UCSD-AML1 (cell line): Measurements from ENCODE around the gene HOMER2.
A peak's percentile ranks its signal among the peaks of the same experiment; 100 is the strongest.

Source experiments
- DNase-seq: peaks from one replicate; lab custom pipeline; 2025; ENCODE audit not compliant: unreplicated experiment; lab: John Stamatoyannopoulos, UW

HOMER2 gene

DNA sequence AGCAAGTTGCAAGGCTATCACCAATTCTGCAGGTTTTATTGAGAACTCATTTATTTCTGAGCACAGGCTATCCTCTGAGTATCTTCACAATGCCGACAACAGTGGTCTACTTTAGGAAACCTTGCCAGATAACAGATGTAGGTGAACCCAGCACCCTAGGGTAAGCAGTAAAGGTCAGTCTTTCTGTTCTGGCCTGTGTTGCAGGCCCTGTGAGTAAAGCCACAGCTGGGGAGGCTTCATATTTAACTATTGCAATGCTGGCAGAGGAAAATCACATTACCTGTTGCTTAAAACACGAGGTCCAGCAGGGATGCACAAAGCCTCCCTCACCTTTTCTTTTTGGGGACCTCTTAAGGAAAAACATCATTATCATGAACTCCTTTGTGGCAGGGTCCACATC is 87.6 kb downstream of the HOMER2 start:
- no peak for DNase-seq

GRCh38 chr15:82862886-82863285 is 89.6 kb downstream of the HOMER2 start:
- DNase-seq, result no peak

DNA sequence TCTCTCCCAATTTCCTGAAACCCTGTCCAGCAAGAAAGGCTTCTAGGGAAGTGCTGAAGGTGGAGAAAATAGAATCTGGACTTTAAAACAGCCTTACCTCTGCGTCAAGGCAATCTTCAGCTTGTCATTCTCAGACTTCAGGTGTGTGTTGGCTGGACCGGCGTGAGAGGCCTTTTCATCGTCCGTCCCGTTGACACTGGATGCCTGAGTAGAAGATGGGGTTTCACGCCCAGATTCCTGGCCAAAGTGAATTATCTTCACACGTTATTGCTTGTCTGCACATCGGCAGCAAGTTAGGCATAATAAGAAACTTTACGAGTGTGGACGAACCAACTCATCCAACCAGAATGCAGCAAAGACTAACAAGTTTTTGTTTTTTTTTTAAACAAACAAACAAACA is 93.6 kb downstream of the HOMER2 start:
- no peak for DNase-seq

DNA sequence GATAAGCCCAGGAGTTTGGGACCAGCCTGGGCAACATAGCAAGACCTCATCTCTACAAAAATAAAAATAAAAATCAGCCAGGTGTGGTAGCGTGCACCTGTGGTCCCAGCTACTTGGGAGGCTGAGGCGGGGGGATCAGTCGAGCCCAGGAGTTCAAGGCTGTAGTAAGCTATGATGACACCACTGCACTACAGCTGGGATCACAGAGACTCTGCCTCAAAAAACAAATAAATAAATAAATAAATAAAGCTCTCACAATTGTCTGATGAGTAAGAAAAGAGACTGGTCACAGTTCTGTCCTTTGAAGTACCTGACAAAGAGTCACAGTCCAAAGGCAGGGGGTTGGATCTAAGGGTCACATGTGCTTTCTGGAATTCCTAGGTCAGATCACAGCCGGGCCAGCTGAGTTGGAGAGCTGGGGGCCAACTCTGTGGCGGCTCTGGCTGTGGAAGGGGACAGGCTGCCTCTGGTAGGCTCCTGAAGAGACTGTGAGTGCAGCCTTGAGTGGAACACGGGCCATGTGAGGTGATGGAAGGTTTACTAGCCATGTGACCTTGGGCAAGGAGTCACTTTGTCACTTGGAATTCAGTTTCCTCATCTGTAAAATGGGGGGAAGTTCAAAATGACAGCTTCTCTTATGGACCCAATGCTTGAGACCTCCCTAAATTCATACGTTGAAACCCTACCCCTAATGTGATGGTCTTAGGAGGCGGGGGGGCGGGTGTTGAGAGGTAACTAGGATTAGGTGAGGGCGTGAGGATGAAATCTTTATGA is 95.9 kb downstream of the HOMER2 start:
- no peak for DNase-seq

- peak; percentile 57 for DNase-seq
Measured at GRCh38 chr15:82855286-82856100, 97.0 kb downstream of the HOMER2 start.

DNA sequence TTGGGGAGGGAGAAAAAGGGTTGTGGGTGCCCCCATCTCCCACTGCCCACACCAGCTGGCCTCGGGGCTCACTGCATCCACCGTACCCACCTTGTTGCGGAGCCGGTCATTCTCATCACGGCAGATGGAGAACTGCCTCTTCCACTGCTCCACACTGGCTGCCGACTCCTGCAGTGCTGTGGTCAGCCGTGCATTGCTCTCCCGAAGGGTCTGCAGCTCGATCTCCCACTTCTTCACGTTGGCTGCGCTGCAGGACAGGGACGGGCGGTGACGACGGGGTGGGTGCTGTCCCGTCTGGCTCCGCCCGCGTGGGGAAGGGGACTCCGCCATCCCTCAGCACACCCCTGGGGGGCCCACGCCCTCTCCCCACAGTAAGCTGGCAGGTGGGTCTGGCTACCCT is 98.0 kb downstream of the HOMER2 start:
- DNase-seq, result no peak

GRCh38 chr15:82852941-82853561 is 99.5 kb downstream of the HOMER2 start:
- no peak for DNase-seq

- no peak for DNase-seq
Measured at GRCh38 chr15:82851981-82852511, 100.5 kb downstream of the HOMER2 start.

GRCh38 chr15:82851306-82851850 is 101.1 kb downstream of the HOMER2 start:
- DNase-seq, result no peak

DNA sequence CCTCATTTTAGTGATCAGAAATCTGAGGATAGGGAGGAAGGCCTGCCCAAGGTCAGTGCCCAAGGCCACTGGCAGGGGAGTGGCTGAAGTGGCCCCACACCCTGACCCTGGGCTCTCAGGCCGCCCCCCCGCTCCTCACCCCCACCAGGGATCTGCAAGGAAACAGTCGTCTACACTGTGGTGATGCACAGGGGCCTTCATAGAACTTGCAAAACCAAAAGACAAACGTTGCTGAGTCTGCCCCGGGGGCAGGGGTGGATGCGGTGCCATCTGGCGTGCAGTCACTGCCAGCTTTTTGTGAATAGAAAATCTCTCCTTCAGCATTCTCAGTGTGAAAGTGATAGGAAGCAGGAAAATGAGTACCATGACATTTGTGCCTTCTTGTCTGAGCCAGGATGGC is 101.8 kb downstream of the HOMER2 start:
- DNase-seq, result no peak

DNA sequence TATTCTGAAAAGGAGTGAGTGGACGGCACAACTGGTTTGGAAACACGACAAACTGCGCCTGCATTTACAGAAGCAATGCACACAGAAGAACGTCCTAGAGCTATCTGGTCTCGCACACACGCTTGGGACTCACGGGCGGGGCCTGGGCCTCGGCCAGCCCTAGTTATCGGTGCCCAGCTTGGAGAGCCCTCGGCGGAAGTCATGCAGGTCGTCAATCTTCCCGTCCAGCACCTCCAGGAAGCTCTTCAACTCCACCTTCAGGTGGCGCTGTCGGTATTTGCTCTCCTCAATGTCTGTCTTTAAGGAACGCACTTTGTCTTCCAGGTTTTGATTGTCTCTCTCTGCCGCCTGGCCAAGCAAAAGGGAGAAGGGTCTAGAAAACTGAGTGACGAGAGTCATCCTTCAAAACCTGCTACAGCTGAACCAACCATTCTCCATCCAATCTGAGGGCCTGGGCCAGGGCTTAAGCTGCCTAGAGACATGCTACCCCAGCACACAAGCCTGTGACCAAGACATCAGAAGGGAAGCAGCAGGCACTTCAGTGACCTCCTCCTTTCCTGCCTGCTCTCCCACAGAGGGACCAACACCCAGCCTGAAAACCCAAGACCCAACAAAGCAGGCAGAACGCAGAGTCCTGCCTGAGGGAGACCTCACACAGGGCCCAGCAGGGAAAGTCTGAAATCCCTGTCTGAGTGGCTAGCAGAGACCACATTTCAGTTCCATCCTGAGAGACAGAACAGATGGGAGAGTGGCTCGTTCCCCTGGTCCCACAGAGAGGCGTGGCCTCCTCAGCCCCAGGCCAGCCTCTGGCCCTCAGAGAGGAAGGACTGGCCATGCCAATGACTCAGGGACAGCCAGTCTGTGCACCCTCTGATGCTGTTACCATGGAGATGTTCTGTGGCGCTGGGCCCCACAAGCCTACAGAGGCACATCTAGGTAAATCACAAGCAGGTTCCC is 102.7 kb downstream of the HOMER2 start:
- DNase-seq, result peak; percentile 70

DNA sequence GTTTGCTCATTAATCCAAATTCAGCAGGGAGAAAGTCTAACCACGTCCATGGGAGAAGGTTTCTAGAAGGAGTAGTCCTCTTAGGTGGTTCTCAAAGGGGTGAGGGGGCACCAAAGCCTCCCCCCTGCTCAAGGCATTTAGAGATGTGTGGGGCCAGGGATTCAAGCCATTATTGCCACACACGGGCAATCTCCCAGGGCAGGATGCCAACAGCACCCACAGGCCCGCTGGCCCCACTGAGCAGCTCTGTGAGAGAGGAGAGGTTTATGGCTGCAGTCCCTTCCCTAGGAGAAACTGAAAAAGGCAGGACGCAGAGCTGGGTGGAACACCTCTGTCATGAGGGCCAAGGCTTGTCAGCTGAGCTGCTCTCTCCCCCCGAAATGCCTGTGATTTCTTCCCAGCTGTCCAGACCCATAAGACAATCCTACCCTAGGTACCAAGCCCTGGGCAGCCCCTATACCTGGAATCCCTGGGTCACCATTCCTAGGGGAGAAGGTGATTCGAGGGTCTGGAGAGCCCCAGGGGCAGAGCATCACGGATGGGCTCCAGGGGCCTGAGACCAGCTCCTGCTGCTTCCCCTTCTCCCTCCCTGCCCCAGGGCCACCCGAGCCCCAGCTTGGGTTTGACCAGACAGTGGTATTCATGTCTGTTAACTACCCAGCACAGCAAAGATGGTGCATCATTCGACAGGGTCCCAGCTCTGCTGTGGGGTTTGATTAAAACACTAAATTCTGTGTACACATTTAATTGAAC is 104.1 kb downstream of the HOMER2 start:
- DNase-seq, result no peak

GRCh38 chr15:82847703-82848102 is 104.8 kb downstream of the HOMER2 start:
- DNase-seq, result no peak

GRCh38 chr15:82846621-82847020 is 105.9 kb downstream of the HOMER2 start:
- DNase-seq, result no peak

GRCh38 chr15:82845686-82846085 is 106.8 kb downstream of the HOMER2 start:
- DNase-seq, result no peak

DNA sequence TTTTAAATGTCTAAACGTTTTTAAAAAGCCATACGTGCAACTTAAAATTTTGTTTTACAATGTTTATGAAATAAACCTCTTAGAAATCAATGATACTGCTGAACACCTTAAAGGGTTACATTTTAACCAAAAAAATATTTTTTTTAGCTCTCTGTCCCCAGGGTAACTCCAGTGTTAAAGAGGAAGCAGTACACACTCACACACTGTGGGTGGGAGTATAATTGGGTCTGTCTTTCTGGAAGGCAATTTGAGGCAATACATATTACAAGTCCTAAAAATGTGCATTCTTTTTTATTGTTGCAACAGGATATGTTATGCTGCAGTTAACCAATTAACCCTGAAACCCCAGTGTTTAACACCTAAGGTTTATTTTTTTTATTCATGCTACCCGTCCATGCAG is 109.0 kb downstream of the HOMER2 start:
- no peak for DNase-seq

- DNase-seq, result no peak
Measured at GRCh38 chr15:82840166-82840565, 112.4 kb downstream of the HOMER2 start.

- no peak for DNase-seq
Measured at GRCh38 chr15:82839136-82839535, 113.4 kb downstream of the HOMER2 start.

DNA sequence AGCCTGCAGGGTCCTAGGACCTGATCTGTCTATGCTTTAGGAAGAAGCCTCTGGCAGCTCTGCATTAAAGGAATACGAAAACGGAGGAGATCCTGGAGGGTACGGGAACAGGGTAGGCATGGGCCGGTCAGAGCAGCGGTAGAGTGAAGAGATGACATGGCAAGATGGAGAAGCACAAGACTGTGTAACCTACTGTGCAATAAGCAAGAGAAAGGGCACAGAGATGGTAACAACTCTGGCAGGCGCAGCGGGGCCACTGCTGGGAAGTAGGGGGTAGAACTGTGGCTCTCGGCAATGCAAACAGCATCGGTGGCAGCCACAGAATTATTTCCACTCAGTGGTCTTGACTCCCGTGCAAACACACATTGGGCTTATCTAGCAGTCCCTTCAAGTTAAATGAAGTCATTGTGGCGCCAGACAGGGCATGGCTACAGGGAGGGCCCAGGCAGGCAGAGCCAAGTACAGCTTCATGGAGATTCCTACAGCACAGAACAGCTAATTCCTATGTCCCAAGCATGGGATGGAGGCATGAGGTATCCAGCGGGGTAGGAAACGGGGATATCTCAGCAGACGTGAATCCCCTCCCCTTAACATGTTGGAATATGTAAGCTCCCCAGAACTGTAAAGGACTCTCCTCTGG is 114.3 kb downstream of the HOMER2 start:
- no peak for DNase-seq
